Neuronal stem cell (in vitro differentiated cells): ENCODE data around the gene ABLIM3.

Source experiments
- DNase-seq: peaks from one replicate; pipeline ENCODE4 v3.0.0-alpha.2; 2013; ENCODE audit warnings: low spot score
- H2AFZ ChIP-seq: one replicate; pipeline ENCODE4 v1.6.1; 2013; ENCODE audit warnings: mild to moderate bottlenecking, low read length, inconsistent platforms
- H2AK5ac ChIP-seq: 2 replicates; pipeline ENCODE4 v1.6.1; 2013; ENCODE audit warnings: low read depth, mild to moderate bottlenecking, inconsistent platforms, low read length, moderate library complexity, mixed read lengths
- H2BK120ac ChIP-seq: 2 replicates; pipeline ENCODE4 v1.6.1; 2013; ENCODE audit warnings: low read depth, mild to moderate bottlenecking, inconsistent platforms, low read length, moderate library complexity, mixed read lengths
- H2BK12ac ChIP-seq: one replicate; pipeline ENCODE4 v1.6.1; 2013; ENCODE audit warnings: low read length, inconsistent platforms
- H2BK15ac ChIP-seq: 2 replicates; pipeline ENCODE4 v1.6.1; 2013; ENCODE audit warnings: mild to moderate bottlenecking, low read length, inconsistent platforms, mixed read lengths
- H2BK5ac ChIP-seq: one replicate; pipeline ENCODE4 v1.6.1; 2013; ENCODE audit warnings: inconsistent platforms, mild to moderate bottlenecking, low read length, moderate library complexity
- H3K14ac ChIP-seq: one replicate; pipeline ENCODE4 v1.6.1; 2013; ENCODE audit warnings: low read length, inconsistent platforms
- H3K18ac ChIP-seq: 2 replicates; pipeline ENCODE4 v1.6.1; 2013; ENCODE audit warnings: low read length, inconsistent platforms
- H3K23ac ChIP-seq: 2 replicates; pipeline ENCODE4 v1.6.1; 2013; ENCODE audit warnings: low read depth, mild to moderate bottlenecking, mixed read lengths, low read length, inconsistent platforms; ENCODE audit not compliant: poor library complexity
- H3K27ac ChIP-seq: replicated peaks from 3 replicates; pipeline ENCODE4 v1.5.1; 2013; ENCODE audit warnings: low read length, inconsistent platforms
- H3K27me3 ChIP-seq, 3 experiments: 2 replicates each; pipeline ENCODE4 v1.6.1; 2013; ENCODE audit warnings: low read length in 3 of 3, mild to moderate bottlenecking in 2 of 3, inconsistent platforms in 1 of 3, low read depth in 1 of 3, mixed read lengths in 1 of 3, moderate library complexity in 1 of 3; ENCODE audit not compliant: control insufficient read depth in 3 of 3, insufficient read depth in 3 of 3
- H3K36me3 ChIP-seq, 2 donors: replicated peaks in 1 of 2; 2 replicates each; pipeline ENCODE4 v1.6.1; 2013; ENCODE audit warnings: low read length in 2 of 2; ENCODE audit not compliant: control insufficient read depth in 2 of 2, insufficient read depth in 2 of 2
- H3K4ac ChIP-seq: 2 replicates; pipeline ENCODE4 v1.6.1; 2013; ENCODE audit warnings: inconsistent platforms, mild to moderate bottlenecking, low read length, moderate library complexity
- H3K4me1 ChIP-seq, 2 donors: 1 replicate in 1 of 2; 2 replicates in 1 of 2; pipeline ENCODE4 v1.6.1; 2013; ENCODE audit warnings: low read length in 2 of 2, low read depth in 1 of 2; ENCODE audit not compliant: control insufficient read depth in 2 of 2, insufficient read depth in 1 of 2
- H3K4me2 ChIP-seq: one replicate; pipeline ENCODE4 v1.6.1; 2013; ENCODE audit warnings: mild to moderate bottlenecking, low read length, inconsistent platforms; ENCODE audit not compliant: insufficient read depth, poor library complexity, severe bottlenecking
- H3K4me3 ChIP-seq, 2 donors: 2 replicates each; pipeline ENCODE4 v1.5.1; 2013; ENCODE audit warnings: low read length in 2 of 2, mild to moderate bottlenecking in 2 of 2, inconsistent platforms in 1 of 2, moderate library complexity in 1 of 2
- H3K79me1 ChIP-seq: one replicate; pipeline ENCODE4 v1.6.1; 2013; ENCODE audit warnings: low read depth, mild to moderate bottlenecking, inconsistent platforms, low read length, moderate library complexity
- H3K9ac ChIP-seq: one replicate; pipeline ENCODE4 v1.6.1; 2013; ENCODE audit warnings: mild to moderate bottlenecking, low read depth, low read length, inconsistent platforms; ENCODE audit not compliant: poor library complexity
- H3K9me3 ChIP-seq, 2 donors: replicated peaks in 1 of 2; 2 replicates each; pipeline versions ENCODE3 to v1.6.1; 2013; ENCODE audit warnings: low read length in 2 of 2, mild to moderate bottlenecking in 2 of 2, inconsistent platforms in 1 of 2, low read depth in 1 of 2, mixed read lengths in 1 of 2, moderate library complexity in 1 of 2; ENCODE audit not compliant: control insufficient read depth in 2 of 2, insufficient read depth in 1 of 2
- H4K8ac ChIP-seq: one replicate; pipeline ENCODE4 v1.6.1; 2013; ENCODE audit warnings: low read depth, mild to moderate bottlenecking, inconsistent platforms, low read length, moderate library complexity
- H4K91ac ChIP-seq: one replicate; pipeline ENCODE4 v1.6.1; 2013; ENCODE audit warnings: low read length, low read depth, mild to moderate bottlenecking, inconsistent platforms; ENCODE audit not compliant: poor library complexity
- WGBS, 2 donors: extraction: QIAGEN DNeasy Blood & Tissue Kit; methylation state at CpG; one replicate each; pipeline ENCODE4 v1.1.7; 2013; ENCODE audit warnings: missing lambda C conversion rate in 2 of 2, mixed read lengths in 1 of 2; ENCODE audit not compliant: insufficient read length in 2 of 2, insufficient replicate concordance in 1 of 2; ENCODE audit errors: extremely low coverage in 2 of 2; 5-methylcytosine and 5-hydroxymethylcytosine counted together

Gene ABLIM3

GRCh38 chr5:149265597-149265996 is 124.3 kb downstream of the ABLIM3 start:
- Histone ChIP-seq H3K4me2 (no peak overlapping the region), H3K36me3 (no peaks in the 10 kb centered on the region), H3K79me1 (no peaks in the 10 kb centered on the region), H2AFZ (no peak overlapping the region), H3K27ac (no peak overlapping the region), H2BK120ac (no peak overlapping the region), H3K9me3 (peaks cover 2 to 5% of the 10 kb centered on the region in 2 donors), H3K4me3 (no peak overlapping the region), H2BK12ac (no peak overlapping the region), H2BK5ac (no peak overlapping the region), H4K8ac (no peak overlapping the region), H4K91ac (no peak overlapping the region), H3K9ac (no peak overlapping the region), H3K4ac (no peak overlapping the region), H3K18ac (no peak overlapping the region), H3K14ac (no peak overlapping the region), H3K23ac (no peak overlapping the region), H2BK15ac (no peak overlapping the region), H2AK5ac (no peak overlapping the region), H3K4me1 (no peaks in the 10 kb centered on the region), H3K27me3 (peaks cover 0 to 27% (median 6%) of the 10 kb centered on the region in 3 experiments)
- DNase-seq: no peak
- no CpG with 5 or more reads among the region's 4 CpGs for WGBS, 2 donors

DNA sequence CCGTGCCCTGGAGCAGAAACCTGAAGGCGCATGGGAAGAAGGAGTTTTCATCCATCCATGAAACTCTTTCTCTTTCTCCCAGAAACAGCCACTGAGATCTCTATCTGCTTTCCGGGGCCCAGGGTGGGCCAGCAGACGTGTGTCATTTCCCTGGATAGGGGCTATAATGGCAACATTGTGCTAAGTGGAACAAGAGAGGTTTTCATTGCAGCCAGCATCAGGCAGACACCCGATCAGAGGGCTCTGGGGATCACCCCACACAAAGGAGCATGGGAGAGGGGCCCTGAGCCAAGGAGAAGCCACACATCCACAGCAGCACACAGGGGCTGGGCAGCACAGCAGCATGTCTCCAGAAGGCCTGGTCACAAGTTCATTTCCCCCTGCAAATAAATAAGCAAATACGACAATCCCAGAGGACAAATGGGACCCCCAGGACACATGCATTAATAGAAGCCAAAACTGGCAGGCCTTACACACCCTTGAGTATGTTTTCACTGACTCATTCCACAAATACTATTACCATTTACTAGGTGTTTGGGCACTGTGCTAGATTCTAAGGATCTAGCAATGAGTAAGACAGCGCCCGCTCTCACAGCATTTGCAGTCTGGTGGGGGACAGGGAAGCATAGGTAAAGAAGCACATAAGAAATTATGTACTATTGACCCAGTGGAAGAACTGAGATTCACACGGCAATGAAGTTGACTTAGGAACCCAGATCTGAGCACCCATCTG is 126.1 kb downstream of the ABLIM3 start:
- Histone ChIP-seq H3K14ac (no peak overlapping the region), H2BK120ac (no peak overlapping the region), H3K79me1 (no peaks in the 10 kb centered on the region), H2BK12ac (no peak overlapping the region), H4K8ac (no peak overlapping the region), H3K23ac (no peak overlapping the region), H3K4me3 (no peak overlapping the region), H3K36me3 (no peaks in the 10 kb centered on the region), H3K27me3 (peaks cover 6 to 40% (median 22%) of the 10 kb centered on the region in 3 experiments), H2AFZ (no peak overlapping the region), H2BK5ac (no peak overlapping the region), H3K4me1 (peaks cover 2 to 3% of the 10 kb centered on the region in 2 donors), H3K4ac (no peak overlapping the region), H4K91ac (no peak overlapping the region), H3K9me3 (peaks cover 2 to 5% of the 10 kb centered on the region in 2 donors), H3K18ac (no peak overlapping the region), H2BK15ac (no peak overlapping the region), H3K4me2 (no peak overlapping the region), H2AK5ac (no peak overlapping the region), H3K9ac (no peak overlapping the region), H3K27ac (no peak overlapping the region)
- no CpG with 5 or more reads among the region's 9 CpGs for WGBS, 2 donors
- no peak for DNase-seq

GRCh38 chr5:149268928-149269557 is 127.8 kb downstream of the ABLIM3 start:
- H3K79me1 ChIP-seq: no peaks in the 10 kb centered on the region

GRCh38 chr5:149271195-149271715 is 130.0 kb downstream of the ABLIM3 start:
- Histone ChIP-seq H3K27ac (no peak overlapping the region), H3K4me1 (peaks cover 3% of the 10 kb centered on the region in 2 donors), H3K4me2 (peak overlapping the region; percentile 87), H2BK5ac (no peak overlapping the region), H3K36me3 (no peaks in the 10 kb centered on the region), H3K79me1 (no peaks in the 10 kb centered on the region), H2AFZ (peak overlapping the region; percentile 95), H3K4ac (no peak overlapping the region), H3K9ac (peak overlapping the region; percentile 64), H2BK120ac (no peak overlapping the region), H3K23ac (no peak overlapping the region), H3K27me3 (peaks cover 7 to 51% (median 31%) of the 10 kb centered on the region in 3 experiments), H3K18ac (peak overlapping the region; percentile 88), H2AK5ac (no peak overlapping the region), H2BK15ac (peak overlapping the region; percentile 63), H3K14ac (no peak overlapping the region), H3K4me3 (peak overlapping the region; percentile 46 to 82), H4K91ac (no peak overlapping the region), H3K9me3 (peaks cover 2 to 5% of the 10 kb centered on the region in 2 donors), H2BK12ac (no peak overlapping the region), H4K8ac (no peak overlapping the region)
- DNase-seq: peak; percentile 36
- WGBS, 2 donors: no CpG with 5 or more reads among the region's 40 CpGs

More at GRCh38 chr5:149268928-149269557, 127.8 kb downstream of the ABLIM3 start:
- no peak overlapping the region for H2BK15ac ChIP-seq
- no peaks in the 10 kb centered on the region for H3K36me3 ChIP-seq
- no peak overlapping the region for H2BK12ac ChIP-seq
- H3K9ac ChIP-seq: no peak overlapping the region
- H3K4me2 ChIP-seq: no peak overlapping the region
- no peak overlapping the region for H3K18ac ChIP-seq
- H3K9me3 ChIP-seq: peaks cover 2 to 5% of the 10 kb centered on the region in 2 donors
- peaks cover 3% of the 10 kb centered on the region in 2 donors for H3K4me1 ChIP-seq
- H3K4me3 ChIP-seq: no peak overlapping the region
- WGBS, 2 donors: 100% methylated on average over 1 of the region's 6 CpGs; no CpG with 5 or more reads in 1 of the 2 donors
- no peak overlapping the region for H2AFZ ChIP-seq
- peaks cover 7 to 50% (median 35%) of the 10 kb centered on the region in 3 experiments for H3K27me3 ChIP-seq
- H3K4ac ChIP-seq: no peak overlapping the region
- H3K27ac ChIP-seq: no peak overlapping the region
- H2BK5ac ChIP-seq: no peak overlapping the region
- H3K23ac ChIP-seq: no peak overlapping the region
- no peak overlapping the region for H4K8ac ChIP-seq
- H4K91ac ChIP-seq: no peak overlapping the region
- H2BK120ac ChIP-seq: no peak overlapping the region
- no peak overlapping the region for H2AK5ac ChIP-seq
- peak; percentile 31 for DNase-seq
- no peak overlapping the region for H3K14ac ChIP-seq
